PC-9 (cell line): ENCODE data around the gene PGGHG. TPM values are rescaled to one million over a fixed set of nuclear protein-coding genes. Genes with fewer than 3 reads are reported as not detected.

Experiments
- BruUV-seq: library from RNA; stranded (reverse); fragments of 400-500 nt; replicated peaks from 2 replicates; lab custom pipeline; 2021; lab: Mats Ljungman, UMichigan
- CTCF ChIA-PET: fragments of 300-600 bp; sonication (Branson Sonifier 250); formaldehyde crosslinking; loops from one replicate; lab custom pipeline; 2022; ENCODE audit warnings: antibody characterized with exemption; lab: Charles Lee
- POLR2A ChIA-PET: fragments of 300-600 bp; sonication (Branson Sonifier 250); formaldehyde crosslinking; loops from one replicate; lab custom pipeline; 2022; ENCODE audit warnings: antibody characterized with exemption; ENCODE audit not compliant: unreplicated experiment; lab: Charles Lee
- DNase-seq, 2 experiments: peaks; one replicate each; pipeline versions ENCODE4 v3.0.0 to v3.0.0-alpha.2; 2015 to 2022; ENCODE audit warnings: mixed read lengths in 1 of 2
- H2AFZ ChIP-seq: fragments of 200-600 bp; sonication (generic); 2 replicates; pipeline ENCODE4 v1.8.1; 2017; ENCODE audit warnings: antibody characterized with exemption
- H3F3A ChIP-seq: fragments of 200-600 bp; sonication (generic); 2 replicates; pipeline ENCODE4 v1.8.1; 2017; ENCODE audit warnings: antibody characterized with exemption, mild to moderate bottlenecking, low read depth; ENCODE audit not compliant: insufficient read depth
- H3K27ac ChIP-seq: fragments of 200-600 bp; sonication (generic); 2 replicates; pipeline ENCODE4 v1.6.1; 2016; ENCODE audit warnings: mixed run types
- H3K27me3 ChIP-seq: fragments of 200-600 bp; sonication (generic); 2 replicates; pipeline ENCODE4 v1.6.1; 2016; ENCODE audit warnings: low read depth, mixed run types; ENCODE audit not compliant: insufficient read depth
- H3K36me3 ChIP-seq: fragments of 200-600 bp; sonication (generic); 2 replicates; pipeline ENCODE4 v1.6.1; 2016; ENCODE audit warnings: low read depth, mixed run types
- H3K4me1 ChIP-seq: fragments of 200-600 bp; sonication (generic); replicated peaks from 2 replicates; pipeline ENCODE4 v1.6.1; 2016; ENCODE audit warnings: mixed run types; ENCODE audit not compliant: insufficient read depth
- H3K4me2 ChIP-seq: fragments of 200-600 bp; sonication (generic); 2 replicates; pipeline ENCODE4 v1.6.1; 2017; ENCODE audit warnings: mixed run types
- H3K4me3 ChIP-seq: fragments of 200-600 bp; sonication (generic); 2 replicates; pipeline ENCODE4 v1.6.1; 2016; ENCODE audit warnings: mixed run types
- H3K79me2 ChIP-seq: fragments of 200-600 bp; sonication (generic); 2 replicates; pipeline ENCODE4 v1.6.1; 2017; ENCODE audit warnings: low read depth, mixed run types
- H3K9me2 ChIP-seq: fragments of 200-600 bp; sonication (generic); 2 replicates; pipeline ENCODE4 v1.8.1; 2017; ENCODE audit warnings: mild to moderate bottlenecking; ENCODE audit not compliant: insufficient read depth
- H3K9me3 ChIP-seq: fragments of 200-600 bp; sonication (generic); 2 replicates; pipeline ENCODE4 v1.8.1; 2016; ENCODE audit warnings: low read depth; ENCODE audit not compliant: insufficient read depth
- H4K20me1 ChIP-seq: fragments of 200-600 bp; sonication (generic); 2 replicates; pipeline ENCODE4 v1.8.1; 2017; ENCODE audit not compliant: insufficient read depth
- CTCF ChIP-seq: fragments of 200-600 bp; sonication (generic); conservative IDR thresholded peaks from 2 replicates; pipeline ENCODE4 v1.6.1; 2017; ENCODE audit warnings: mixed run types, antibody characterized with exemption, mild to moderate bottlenecking, moderate library complexity
- EZH2 ChIP-seq: fragments of 200-600 bp; sonication (generic); IDR thresholded peaks from 2 replicates; pipeline ENCODE4 v1.8.0; 2017; ENCODE audit warnings: antibody characterized with exemption, low read depth
- intact Hi-C: fragments of 100-400 bp; cut with micrococcal nuclease; formaldehyde crosslinking; loops from one replicate; pipeline ENCODE4 v1.10.0; 2022; ENCODE audit not compliant: unreplicated experiment
- total RNA-seq: library from RNA; stranded (reverse); gene quantifications from 2 replicates; pipeline ENCODE4 v1.2.3, GENCODE V29; 2021

Gene PGGHG
- total RNA-seq, 1 experiment from 2014 or later, result 68.6 TPM

GRCh38 chr11:283405-284104, 5.4 kb upstream of the PGGHG start:
- no peaks in the 10 kb centered on the region for H3K9me2 ChIP-seq
- TF ChIP-seq EZH2, result no peak
- no peak for TF ChIP-seq CTCF
- H3K4me1 ChIP-seq, result no peaks in the 10 kb centered on the region
- H2AFZ ChIP-seq, result no peak overlapping the region
- ChIA-PET POLR2A (interaction anchor here (0.7 kb wide), 1 partner anchor 33 kb away, joined by 11 read pairs; no protein-coding TSS in a partner anchor), CTCF (no interaction called here)
- DNase-seq, result no peak
- no peaks in the 10 kb centered on the region for H3K79me2 ChIP-seq
- H3F3A ChIP-seq, result no peaks in the 10 kb centered on the region
- BruUV-seq, result no TSS peak
- no peaks in the 10 kb centered on the region for H4K20me1 ChIP-seq
- intact Hi-C loops, result no loop called here
- no peaks in the 10 kb centered on the region for H3K27me3 ChIP-seq
- H3K9me3 ChIP-seq, result no peaks in the 10 kb centered on the region
- H3K27ac ChIP-seq, result no peak overlapping the region
- H3K4me3 ChIP-seq, result no peak overlapping the region
- H3K36me3 ChIP-seq, result no peaks in the 10 kb centered on the region
- no peak overlapping the region for H3K4me2 ChIP-seq

GRCh38 chr11:284105-285020, 4.6 kb upstream of the PGGHG start:
- Histone ChIP-seq H3K79me2 (no peaks in the 10 kb centered on the region), H2AFZ (no peak overlapping the region), H3F3A (no peaks in the 10 kb centered on the region), H3K27ac (no peak overlapping the region), H3K36me3 (no peaks in the 10 kb centered on the region), H3K4me2 (no peak overlapping the region), H3K27me3 (no peaks in the 10 kb centered on the region), H3K9me2 (no peaks in the 10 kb centered on the region), H3K4me3 (no peak overlapping the region), H3K9me3 (no peaks in the 10 kb centered on the region), H3K4me1 (no peaks in the 10 kb centered on the region), H4K20me1 (no peaks in the 10 kb centered on the region)
- no TSS peak for BruUV-seq
- POLR2A ChIA-PET, result interaction anchor here (0.6 kb wide), 1 partner anchor 108 kb away, joined by 4 read pairs; no protein-coding TSS in a partner anchor
- TF ChIP-seq CTCF (no peak), EZH2 (no peak)
- CTCF ChIA-PET, result no interaction called here
- intact Hi-C loops, result no loop called here
- no peak for DNase-seq

DNA sequence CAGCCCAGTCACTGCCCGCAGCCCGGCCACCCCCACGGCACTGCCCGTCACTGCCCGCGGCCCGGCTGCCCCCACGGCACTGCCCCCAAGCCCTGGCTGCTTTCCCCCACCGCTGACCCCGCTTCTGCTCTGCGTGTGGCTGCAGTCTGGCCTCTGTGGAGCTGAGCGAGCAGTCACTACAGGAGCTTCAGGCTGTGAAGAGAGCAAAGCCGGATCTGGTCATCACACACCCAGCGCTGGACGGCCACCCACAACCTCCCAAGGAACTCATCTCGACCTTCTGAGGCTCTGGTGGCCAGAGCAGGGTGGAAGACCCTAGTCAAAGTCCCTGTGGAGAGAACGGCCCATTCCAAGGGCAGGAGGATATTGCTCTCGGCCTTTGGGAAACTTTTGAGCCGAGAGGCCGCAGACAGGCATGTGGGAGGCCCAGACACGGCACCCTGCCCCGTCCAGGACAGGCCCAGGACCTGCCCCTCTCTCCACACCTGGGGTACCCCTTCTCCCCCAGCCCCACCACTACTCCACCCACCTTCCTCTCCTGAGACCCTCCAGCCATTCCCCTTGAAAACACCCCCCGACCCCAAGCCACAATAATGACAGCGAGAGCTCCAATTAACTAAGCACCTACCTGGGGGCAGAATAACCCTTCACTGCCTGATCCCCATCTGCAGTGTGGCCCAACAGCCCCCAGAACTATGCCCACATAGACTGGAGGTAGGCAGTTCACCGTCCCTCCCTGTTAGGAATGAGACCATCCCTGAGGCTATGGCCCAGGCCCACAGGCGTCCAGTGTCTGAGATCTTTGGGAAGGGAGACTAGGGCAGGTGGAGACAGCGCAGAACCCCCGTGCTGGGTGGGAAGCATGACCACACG, 3.7 kb upstream of the PGGHG start:
- Histone ChIP-seq H3K4me1 (no peaks in the 10 kb centered on the region), H3K79me2 (no peaks in the 10 kb centered on the region), H3K27ac (no peak overlapping the region), H3K4me2 (no peak overlapping the region), H2AFZ (no peak overlapping the region), H3K36me3 (no peaks in the 10 kb centered on the region), H3K9me3 (no peaks in the 10 kb centered on the region), H3K9me2 (no peaks in the 10 kb centered on the region), H3F3A (no peaks in the 10 kb centered on the region), H4K20me1 (no peaks in the 10 kb centered on the region), H3K27me3 (no peaks in the 10 kb centered on the region), H3K4me3 (no peak overlapping the region)
- DNase-seq, result no peak
- no TSS peak for BruUV-seq
- intact Hi-C loops, result no loop called here
- TF ChIP-seq EZH2 (no peak), CTCF (no peak)
- ChIA-PET CTCF (interaction anchor here (0.7 kb wide), 1 partner anchor 78 kb away, joined by 14 read pairs; no protein-coding TSS in a partner anchor), POLR2A (interaction anchor here (0.6 kb wide), 1 partner anchor 107 kb away, joined by 4 read pairs; no protein-coding TSS in a partner anchor)
